ENCODE measurements around the gene RANBP1.

The RANBP1 gene

DNA sequence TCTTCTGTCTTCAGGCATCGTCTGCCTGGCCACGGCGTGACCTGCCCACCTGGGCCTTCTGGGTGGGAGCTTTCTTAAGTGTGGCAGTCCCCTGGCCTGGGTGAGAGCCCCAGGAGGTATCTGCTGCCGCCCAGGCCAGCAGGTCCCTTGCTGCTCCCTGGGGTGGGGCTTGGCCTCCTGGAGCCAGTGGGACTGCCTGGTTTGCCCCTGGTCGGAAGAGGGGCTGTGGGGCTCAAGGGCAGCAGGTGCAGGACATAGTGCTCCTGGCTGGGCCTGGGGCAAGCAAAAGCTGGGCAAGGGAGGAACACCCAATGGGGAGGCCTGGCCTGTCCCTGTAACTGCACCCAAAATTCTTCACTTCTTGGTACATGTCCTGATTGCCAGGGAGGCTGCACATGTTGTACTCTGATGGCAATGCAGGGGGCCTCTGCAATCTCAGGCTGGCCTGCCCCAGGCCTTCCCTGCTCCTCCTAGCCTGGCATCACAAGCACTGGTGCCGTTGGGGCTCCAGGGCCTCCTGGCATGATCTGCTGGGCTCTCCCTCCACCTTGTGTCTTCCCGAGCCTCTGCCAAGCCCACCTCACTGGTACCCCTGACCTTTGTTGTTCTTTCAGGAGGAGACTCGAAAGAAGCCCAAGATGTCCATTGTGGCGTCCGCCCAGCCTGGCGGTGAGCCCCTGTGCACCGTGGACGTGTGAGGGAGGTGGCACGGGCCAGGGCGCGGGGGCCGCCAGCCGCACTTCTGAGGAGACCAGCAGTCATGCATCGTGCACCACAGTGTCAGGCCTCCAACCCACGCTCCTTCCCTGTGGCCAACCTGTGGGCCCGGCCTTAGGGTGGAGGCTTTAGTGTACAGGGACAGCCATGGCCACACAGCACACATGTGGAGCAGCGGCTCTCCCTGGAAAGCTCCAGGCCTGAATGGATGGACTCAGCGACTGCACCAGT, 6.2 kb upstream of the RANBP1 start:
- no peak for TF ChIP-seq CREB1 (IDR thresholded peaks at IDR 0.05; ENCODE audit: low read depth)
- no peak for TF ChIP-seq ZBTB7A (IDR thresholded peaks at IDR 0.05; ENCODE audit: low read depth)
- no peak for TF ChIP-seq NFIC (IDR thresholded peaks at IDR 0.05)
- TF ChIP-seq, protein P1, sequence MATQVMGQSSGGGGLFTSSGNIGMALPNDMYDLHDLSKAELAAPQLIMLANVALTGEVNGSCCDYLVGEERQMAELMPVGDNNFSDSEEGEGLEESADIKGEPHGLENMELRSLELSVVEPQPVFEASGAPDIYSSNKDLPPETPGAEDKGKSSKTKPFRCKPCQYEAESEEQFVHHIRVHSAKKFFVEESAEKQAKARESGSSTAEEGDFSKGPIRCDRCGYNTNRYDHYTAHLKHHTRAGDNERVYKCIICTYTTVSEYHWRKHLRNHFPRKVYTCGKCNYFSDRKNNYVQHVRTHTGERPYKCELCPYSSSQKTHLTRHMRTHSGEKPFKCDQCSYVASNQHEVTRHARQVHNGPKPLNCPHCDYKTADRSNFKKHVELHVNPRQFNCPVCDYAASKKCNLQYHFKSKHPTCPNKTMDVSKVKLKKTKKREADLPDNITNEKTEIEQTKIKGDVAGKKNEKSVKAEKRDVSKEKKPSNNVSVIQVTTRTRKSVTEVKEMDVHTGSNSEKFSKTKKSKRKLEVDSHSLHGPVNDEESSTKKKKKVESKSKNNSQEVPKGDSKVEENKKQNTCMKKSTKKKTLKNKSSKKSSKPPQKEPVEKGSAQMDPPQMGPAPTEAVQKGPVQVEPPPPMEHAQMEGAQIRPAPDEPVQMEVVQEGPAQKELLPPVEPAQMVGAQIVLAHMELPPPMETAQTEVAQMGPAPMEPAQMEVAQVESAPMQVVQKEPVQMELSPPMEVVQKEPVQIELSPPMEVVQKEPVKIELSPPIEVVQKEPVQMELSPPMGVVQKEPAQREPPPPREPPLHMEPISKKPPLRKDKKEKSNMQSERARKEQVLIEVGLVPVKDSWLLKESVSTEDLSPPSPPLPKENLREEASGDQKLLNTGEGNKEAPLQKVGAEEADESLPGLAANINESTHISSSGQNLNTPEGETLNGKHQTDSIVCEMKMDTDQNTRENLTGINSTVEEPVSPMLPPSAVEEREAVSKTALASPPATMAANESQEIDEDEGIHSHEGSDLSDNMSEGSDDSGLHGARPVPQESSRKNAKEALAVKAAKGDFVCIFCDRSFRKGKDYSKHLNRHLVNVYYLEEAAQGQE (IDR thresholded peaks at IDR 0.05; ENCODE audit: low read depth) = no peak
- no peak for TF ChIP-seq EP300 (IDR thresholded peaks at IDR 0.05; ENCODE audit: borderline replicate concordance)
- no peak for TF ChIP-seq TAF1 (IDR thresholded peaks at IDR 0.05; ENCODE audit: low read depth)

DNA sequence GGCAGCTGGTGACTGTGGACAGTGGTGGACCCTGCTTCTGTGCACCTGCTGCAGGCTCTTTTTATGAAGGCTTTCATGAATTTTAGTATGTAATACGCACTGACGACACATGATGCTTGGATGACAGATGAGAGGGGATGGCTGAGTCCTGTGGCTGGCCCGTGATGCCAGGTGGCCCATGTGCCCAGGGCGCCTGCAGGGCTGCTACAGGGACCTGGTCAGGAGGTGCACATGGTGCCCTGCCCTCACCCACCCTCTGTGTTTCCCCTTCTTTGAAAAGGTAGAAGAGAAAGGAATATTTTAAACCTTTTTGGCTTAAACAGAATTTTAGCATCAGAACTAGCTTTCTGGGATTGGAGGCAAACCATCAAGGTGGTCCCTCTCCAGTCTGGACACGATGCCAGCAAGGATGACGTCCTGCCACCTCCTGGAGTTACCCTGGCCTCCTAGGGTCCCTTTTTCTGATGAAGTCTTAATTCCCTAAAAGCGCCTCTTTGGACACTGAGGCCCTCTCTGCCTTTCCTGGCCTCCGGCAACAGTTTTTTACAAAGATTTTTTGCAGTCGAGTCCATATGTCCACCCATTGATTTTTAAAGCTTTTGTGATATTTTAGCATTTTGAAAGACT, 5.4 kb upstream of the RANBP1 start:
- TF ChIP-seq TEAD4 (IDR thresholded peaks at IDR 0.05) (no peak), TAF1 (IDR thresholded peaks at IDR 0.05; ENCODE audit: low read depth) (no peak), EP300 (IDR thresholded peaks at IDR 0.05; ENCODE audit: borderline replicate concordance) (no peak), RAD21 (IDR thresholded peaks at IDR 0.05; ENCODE audit: low read depth) (no peak), CEBPB (IDR thresholded peaks at IDR 0.05) (no peak)
- TF ChIP-seq, protein P2, sequence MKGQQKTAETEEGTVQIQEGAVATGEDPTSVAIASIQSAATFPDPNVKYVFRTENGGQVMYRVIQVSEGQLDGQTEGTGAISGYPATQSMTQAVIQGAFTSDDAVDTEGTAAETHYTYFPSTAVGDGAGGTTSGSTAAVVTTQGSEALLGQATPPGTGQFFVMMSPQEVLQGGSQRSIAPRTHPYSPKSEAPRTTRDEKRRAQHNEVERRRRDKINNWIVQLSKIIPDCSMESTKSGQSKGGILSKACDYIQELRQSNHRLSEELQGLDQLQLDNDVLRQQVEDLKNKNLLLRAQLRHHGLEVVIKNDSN (IDR thresholded peaks at IDR 0.05) = no peak

DNA sequence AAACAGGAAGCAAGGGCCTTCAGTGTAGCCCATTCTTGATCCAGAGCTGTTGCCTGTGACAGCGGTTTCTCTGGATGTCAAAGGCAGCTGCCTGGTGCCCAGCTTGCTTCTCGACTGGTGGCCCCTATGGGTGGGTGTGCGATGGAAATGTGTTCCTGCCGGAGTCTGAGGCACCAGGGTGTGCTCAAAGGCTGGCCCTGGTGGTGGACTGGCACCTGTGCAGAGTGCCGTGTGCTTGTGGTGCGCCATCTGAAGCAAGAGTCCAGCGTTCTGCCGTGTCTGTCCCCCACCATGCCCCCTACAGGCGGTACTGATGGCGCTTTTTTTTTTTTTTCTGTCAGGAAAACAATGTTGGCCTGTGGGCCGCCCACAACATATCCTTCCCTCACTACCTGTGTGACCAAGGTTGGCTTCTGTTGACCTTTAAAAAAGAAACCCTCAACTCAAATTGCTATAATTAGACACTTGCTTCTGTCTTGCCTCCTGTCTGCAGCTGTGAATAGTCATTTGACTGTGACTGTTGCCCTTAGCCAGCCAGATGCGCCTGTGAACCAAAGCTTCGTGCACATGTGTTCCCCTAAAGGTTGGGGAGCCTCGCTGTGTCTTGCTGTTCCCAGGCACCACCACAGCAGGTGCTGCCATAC, 4.7 kb upstream of the RANBP1 start:
- TF ChIP-seq, protein P1 (IDR thresholded peaks at IDR 0.05; ENCODE audit: low read depth) = no peak
- TF ChIP-seq CREB1 (IDR thresholded peaks at IDR 0.05; ENCODE audit: low read depth) = no peak
- no peak for TF ChIP-seq TEAD4 (IDR thresholded peaks at IDR 0.05)
- no peak for TF ChIP-seq CEBPB (IDR thresholded peaks at IDR 0.05)
- no peak for TF ChIP-seq TAF1 (IDR thresholded peaks at IDR 0.05; ENCODE audit: low read depth)
- TF ChIP-seq TCF12 (IDR thresholded peaks at IDR 0.05; ENCODE audit: low read depth) = no peak
- no peak for TF ChIP-seq NFIC (IDR thresholded peaks at IDR 0.05)

DNA sequence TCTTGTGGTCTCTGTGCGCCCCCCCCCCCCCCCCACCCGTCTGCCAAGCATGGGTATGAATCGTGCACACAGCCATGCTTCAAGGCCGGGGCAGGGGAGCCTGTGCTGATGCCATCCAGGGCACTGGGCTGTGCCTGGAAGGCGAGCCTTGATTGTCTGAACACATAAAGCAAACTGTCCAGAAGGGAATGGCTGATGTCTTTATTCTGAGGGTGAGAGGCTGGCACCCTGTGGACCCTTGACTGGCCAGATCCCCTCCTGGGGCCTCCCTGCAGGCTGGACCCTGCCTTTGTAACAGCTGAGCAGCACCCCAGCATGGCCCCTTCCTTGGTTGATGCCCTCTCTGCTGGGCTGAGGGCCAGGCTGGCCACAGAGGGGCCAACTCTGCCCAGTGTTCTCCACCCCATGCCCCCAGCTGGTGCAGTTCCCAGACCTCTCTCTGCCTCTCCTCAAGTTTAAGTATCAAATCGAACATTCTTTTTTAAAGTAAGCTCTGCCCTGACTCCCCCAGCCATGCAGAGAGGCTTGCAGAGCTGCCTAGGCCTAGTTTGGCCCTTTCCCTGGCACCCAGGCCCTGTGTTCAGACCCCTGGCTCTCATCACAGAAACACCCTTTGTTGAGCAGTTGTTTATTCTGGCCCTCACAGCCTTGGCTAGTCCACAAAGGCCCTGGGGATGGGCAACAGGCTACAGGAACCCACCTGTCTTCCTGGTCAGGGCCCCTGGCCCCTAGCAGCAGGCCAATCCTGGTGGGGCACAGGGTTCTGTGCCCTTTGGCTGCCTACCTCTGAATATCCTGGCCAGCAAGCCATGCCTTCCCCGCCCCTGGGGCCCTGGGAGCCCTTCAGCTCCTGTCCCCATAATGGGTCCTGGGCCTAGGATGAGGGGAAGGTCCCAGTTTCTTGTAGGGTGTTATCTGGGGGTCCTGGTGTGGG, 3.9 kb upstream of the RANBP1 start:
- TF ChIP-seq, protein P1 (IDR thresholded peaks at IDR 0.05; ENCODE audit: low read depth) = no peak
- TF ChIP-seq EGR1 (IDR thresholded peaks at IDR 0.05) (no peak), TCF12 (IDR thresholded peaks at IDR 0.05; ENCODE audit: low read depth) (no peak), TAF1 (IDR thresholded peaks at IDR 0.05; ENCODE audit: low read depth) (no peak), ZBTB7A (IDR thresholded peaks at IDR 0.05; ENCODE audit: low read depth) (no peak), FOXM1 (IDR thresholded peaks at IDR 0.05; ENCODE audit: borderline replicate concordance, low read depth) (no peak), NFIC (IDR thresholded peaks at IDR 0.05) (no peak), CREB1 (IDR thresholded peaks at IDR 0.05; ENCODE audit: low read depth) (no peak), CEBPB (IDR thresholded peaks at IDR 0.05) (no peak)
- TF ChIP-seq, protein P3, sequence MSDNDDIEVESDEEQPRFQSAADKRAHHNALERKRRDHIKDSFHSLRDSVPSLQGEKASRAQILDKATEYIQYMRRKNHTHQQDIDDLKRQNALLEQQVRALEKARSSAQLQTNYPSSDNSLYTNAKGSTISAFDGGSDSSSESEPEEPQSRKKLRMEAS (IDR thresholded peaks at IDR 0.05) = no peak
- TF ChIP-seq, protein P2 (IDR thresholded peaks at IDR 0.05) = no peak
